Testis (tissue), 2 donors: ENCODE results near the gene DLG2.
"Not testable (repeated sequence)": the region's sequence is repeated elsewhere in the genome, so short reads cannot be mapped to it uniquely, and the experiment has no call there.

Experiments
- CTCF ChIP-seq, 3 experiments: fragments of 450-650 bp in 2 of 3; fragments of 200-600 bp in 1 of 3; sonication (generic) in 1 of 3; IDR thresholded peaks; one replicate each; pipeline ENCODE4 v1.5.1; 2016 to 2019; ENCODE audit warnings: antibody characterized with exemption in 3 of 3, mild to moderate bottlenecking in 2 of 3, moderate library complexity in 1 of 3
- POLR2A ChIP-seq: fragments of 450-650 bp; IDR thresholded peaks from one replicate; pipeline ENCODE4 v1.6.1; 2017; ENCODE audit warnings: antibody characterized with exemption, mild to moderate bottlenecking, moderate library complexity

GRCh38 chr11:85670949-85671663 is 44.0 kb upstream of the DLG2 start:
- TF ChIP-seq POLR2A; CTCF (IDR thresholded peaks at IDR 0.05): not testable (repeated sequence)
